ENCODE results near the gene CLMN.

The CLMN gene

GRCh38 chr14:95359994-95360826 lies 40.5 kb upstream of the CLMN start:
- no peak overlapping the region for H3K9ac ChIP-seq (ENCODE audit: insufficient read length)
- no peak overlapping the region for H3K27ac ChIP-seq
- no peaks in the 10 kb centered on the region for H3K36me3 ChIP-seq (ENCODE audit: insufficient read depth, low read length)
- no peak for DNase-seq (ENCODE audit: low read depth, low spot score)
- TF ChIP-seq FOXP2 (optimal IDR thresholded peaks at IDR 0.05; ENCODE audit: control extremely low read depth, extremely low read length, insufficient read depth), result no peak
- TF ChIP-seq POLR2AphosphoS5 (IDR thresholded peaks at IDR 0.05; ENCODE audit: borderline replicate concordance, low read depth, low read length), result no peak
- no peak for TF ChIP-seq EZH2 (IDR thresholded peaks at IDR 0.05)
- no peaks in the 10 kb centered on the region for H3K9me3 ChIP-seq (ENCODE audit: low read depth, low read length)
- no peak overlapping the region for H3K4me3 ChIP-seq

GRCh38 chr14:95356245-95356869 lies 36.6 kb upstream of the CLMN start:
- no peak overlapping the region for H3K4me3 ChIP-seq
- no peaks in the 10 kb centered on the region for H3K36me3 ChIP-seq (ENCODE audit: insufficient read depth, low read length)
- H3K9ac ChIP-seq (ENCODE audit: insufficient read length), result no peak overlapping the region
- TF ChIP-seq FOXP2 (optimal IDR thresholded peaks at IDR 0.05; ENCODE audit: control extremely low read depth, extremely low read length, insufficient read depth), result no peak
- TF ChIP-seq POLR2AphosphoS5 (IDR thresholded peaks at IDR 0.05; ENCODE audit: borderline replicate concordance, low read depth, low read length), result no peak
- TF ChIP-seq EZH2 (IDR thresholded peaks at IDR 0.05), result no peak
- DNase-seq (ENCODE audit: low read depth, low spot score), result no peak
- no peak overlapping the region for H3K27ac ChIP-seq
- no peaks in the 10 kb centered on the region for H3K9me3 ChIP-seq (ENCODE audit: low read depth, low read length)

GRCh38 chr14:95355422-95355821 lies 35.7 kb upstream of the CLMN start:
- TF ChIP-seq POLR2AphosphoS5 (IDR thresholded peaks at IDR 0.05; ENCODE audit: borderline replicate concordance, low read depth, low read length) (no peak), FOXP2 (optimal IDR thresholded peaks at IDR 0.05; ENCODE audit: control extremely low read depth, extremely low read length, insufficient read depth) (no peak), EZH2 (IDR thresholded peaks at IDR 0.05) (no peak)
- Histone ChIP-seq H3K27ac (no peak overlapping the region), H3K36me3 (ENCODE audit: insufficient read depth, low read length) (no peaks in the 10 kb centered on the region), H3K9ac (ENCODE audit: insufficient read length) (no peak overlapping the region), H3K4me3 (no peak overlapping the region), H3K9me3 (ENCODE audit: low read depth, low read length) (no peaks in the 10 kb centered on the region)
- DNase-seq (ENCODE audit: low read depth, low spot score), result no peak

GRCh38 chr14:95354834-95355233 lies 35.1 kb upstream of the CLMN start:
- H3K9ac ChIP-seq (ENCODE audit: insufficient read length), result no peak overlapping the region
- no peaks in the 10 kb centered on the region for H3K9me3 ChIP-seq (ENCODE audit: low read depth, low read length)
- no peak overlapping the region for H3K27ac ChIP-seq
- DNase-seq (ENCODE audit: low read depth, low spot score), result no peak
- TF ChIP-seq FOXP2 (optimal IDR thresholded peaks at IDR 0.05; ENCODE audit: control extremely low read depth, extremely low read length, insufficient read depth) (no peak), EZH2 (IDR thresholded peaks at IDR 0.05) (no peak), POLR2AphosphoS5 (IDR thresholded peaks at IDR 0.05; ENCODE audit: borderline replicate concordance, low read depth, low read length) (no peak)
- H3K36me3 ChIP-seq (ENCODE audit: insufficient read depth, low read length), result no peaks in the 10 kb centered on the region
- H3K4me3 ChIP-seq, result no peak overlapping the region

- TF ChIP-seq POLR2AphosphoS5 (IDR thresholded peaks at IDR 0.05; ENCODE audit: borderline replicate concordance, low read depth, low read length) (no peak), EZH2 (IDR thresholded peaks at IDR 0.05) (no peak), FOXP2 (optimal IDR thresholded peaks at IDR 0.05; ENCODE audit: control extremely low read depth, extremely low read length, insufficient read depth) (no peak)
- no peak overlapping the region for H3K27ac ChIP-seq
- H3K9ac ChIP-seq (ENCODE audit: insufficient read length), result no peak overlapping the region
- H3K4me3 ChIP-seq, result no peak overlapping the region
- H3K9me3 ChIP-seq (ENCODE audit: low read depth, low read length), result no peaks in the 10 kb centered on the region
- no peak for DNase-seq (ENCODE audit: low read depth, low spot score)
- H3K36me3 ChIP-seq (ENCODE audit: insufficient read depth, low read length), result no peaks in the 10 kb centered on the region
Measured at GRCh38 chr14:95353664-95354063, 34.0 kb upstream of the CLMN start.

- H3K36me3 ChIP-seq (ENCODE audit: insufficient read depth, low read length), result no peaks in the 10 kb centered on the region
- no peak overlapping the region for H3K9ac ChIP-seq (ENCODE audit: insufficient read length)
- TF ChIP-seq EZH2 (IDR thresholded peaks at IDR 0.05) (no peak), POLR2AphosphoS5 (IDR thresholded peaks at IDR 0.05; ENCODE audit: borderline replicate concordance, low read depth, low read length) (no peak), FOXP2 (optimal IDR thresholded peaks at IDR 0.05; ENCODE audit: control extremely low read depth, extremely low read length, insufficient read depth) (no peak)
- no peak overlapping the region for H3K4me3 ChIP-seq
- no peak overlapping the region for H3K27ac ChIP-seq
- no peak for DNase-seq (ENCODE audit: low read depth, low spot score)
- H3K9me3 ChIP-seq (ENCODE audit: low read depth, low read length), result no peaks in the 10 kb centered on the region
Measured at GRCh38 chr14:95353007-95353406, 33.3 kb upstream of the CLMN start.

GRCh38 chr14:95352481-95352880 lies 32.8 kb upstream of the CLMN start:
- no peak for DNase-seq (ENCODE audit: low read depth, low spot score)
- H3K36me3 ChIP-seq (ENCODE audit: insufficient read depth, low read length), result no peaks in the 10 kb centered on the region
- no peak overlapping the region for H3K27ac ChIP-seq
- TF ChIP-seq FOXP2 (optimal IDR thresholded peaks at IDR 0.05; ENCODE audit: control extremely low read depth, extremely low read length, insufficient read depth) (no peak), POLR2AphosphoS5 (IDR thresholded peaks at IDR 0.05; ENCODE audit: borderline replicate concordance, low read depth, low read length) (no peak), EZH2 (IDR thresholded peaks at IDR 0.05) (no peak)
- no peak overlapping the region for H3K4me3 ChIP-seq
- H3K9me3 ChIP-seq (ENCODE audit: low read depth, low read length), result no peaks in the 10 kb centered on the region
- no peak overlapping the region for H3K9ac ChIP-seq (ENCODE audit: insufficient read length)

- Histone ChIP-seq H3K9ac (ENCODE audit: insufficient read length) (no peak overlapping the region), H3K36me3 (ENCODE audit: insufficient read depth, low read length) (no peaks in the 10 kb centered on the region), H3K9me3 (ENCODE audit: low read depth, low read length) (no peaks in the 10 kb centered on the region), H3K27ac (no peak overlapping the region), H3K4me3 (no peak overlapping the region)
- no peak for TF ChIP-seq EZH2 (IDR thresholded peaks at IDR 0.05)
- no peak for TF ChIP-seq FOXP2 (optimal IDR thresholded peaks at IDR 0.05; ENCODE audit: control extremely low read depth, extremely low read length, insufficient read depth)
- TF ChIP-seq POLR2AphosphoS5 (IDR thresholded peaks at IDR 0.05; ENCODE audit: borderline replicate concordance, low read depth, low read length), result no peak
- DNase-seq (ENCODE audit: low read depth, low spot score), result no peak
Measured at GRCh38 chr14:95349241-95349640, 29.5 kb upstream of the CLMN start.
